Measurements from ENCODE around the gene CRYAB.

CRYAB gene

GRCh38 chr11:111947143-111947542 is 35.6 kb upstream of the CRYAB start:
- DNase-seq: no peak
- no peaks in the 10 kb centered on the region for H3K9me3 ChIP-seq (replicated peaks; ENCODE audit: insufficient read depth, low read length)
- peaks cover 32% of the 10 kb centered on the region for H3K4me1 ChIP-seq (ENCODE audit: low read length)
- TF ChIP-seq, protein P1, sequence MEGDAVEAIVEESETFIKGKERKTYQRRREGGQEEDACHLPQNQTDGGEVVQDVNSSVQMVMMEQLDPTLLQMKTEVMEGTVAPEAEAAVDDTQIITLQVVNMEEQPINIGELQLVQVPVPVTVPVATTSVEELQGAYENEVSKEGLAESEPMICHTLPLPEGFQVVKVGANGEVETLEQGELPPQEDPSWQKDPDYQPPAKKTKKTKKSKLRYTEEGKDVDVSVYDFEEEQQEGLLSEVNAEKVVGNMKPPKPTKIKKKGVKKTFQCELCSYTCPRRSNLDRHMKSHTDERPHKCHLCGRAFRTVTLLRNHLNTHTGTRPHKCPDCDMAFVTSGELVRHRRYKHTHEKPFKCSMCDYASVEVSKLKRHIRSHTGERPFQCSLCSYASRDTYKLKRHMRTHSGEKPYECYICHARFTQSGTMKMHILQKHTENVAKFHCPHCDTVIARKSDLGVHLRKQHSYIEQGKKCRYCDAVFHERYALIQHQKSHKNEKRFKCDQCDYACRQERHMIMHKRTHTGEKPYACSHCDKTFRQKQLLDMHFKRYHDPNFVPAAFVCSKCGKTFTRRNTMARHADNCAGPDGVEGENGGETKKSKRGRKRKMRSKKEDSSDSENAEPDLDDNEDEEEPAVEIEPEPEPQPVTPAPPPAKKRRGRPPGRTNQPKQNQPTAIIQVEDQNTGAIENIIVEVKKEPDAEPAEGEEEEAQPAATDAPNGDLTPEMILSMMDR (IDR thresholded peaks at IDR 0.05; ENCODE audit: low read length): no peak
- TF ChIP-seq EZH2 (optimal IDR thresholded peaks at IDR 0.05; ENCODE audit: low read depth, low read length): no peak
- no peak for TF ChIP-seq EZH2phosphoT487 (IDR thresholded peaks at IDR 0.05; ENCODE audit: low read length)
- no peaks in the 10 kb centered on the region for H3K36me3 ChIP-seq (replicated peaks; ENCODE audit: insufficient read depth, low read length)
- H3K4me3 ChIP-seq (ENCODE audit: low read length): no peak overlapping the region
- no peaks in the 10 kb centered on the region for H3K9me2 ChIP-seq (replicated peaks; ENCODE audit: insufficient read depth, low read length)
- no peak overlapping the region for H3K4me2 ChIP-seq (ENCODE audit: low read depth, low read length)
- H3K79me2 ChIP-seq (ENCODE audit: low read length): no peaks in the 10 kb centered on the region
- peak overlapping the region; percentile 4; the same call in 1 of the 2 replicates for H3K27ac ChIP-seq (ENCODE audit: low read length)
- H3F3A ChIP-seq (ENCODE audit: insufficient read depth, low read length): peaks cover 9% of the 10 kb centered on the region
- H3K27me3 ChIP-seq (replicated peaks; ENCODE audit: insufficient read depth, low read length): no peaks in the 10 kb centered on the region
- H2AFZ ChIP-seq (ENCODE audit: low read length): no peak overlapping the region
- H4K20me1 ChIP-seq (ENCODE audit: insufficient read depth, low read length): no peaks in the 10 kb centered on the region
- no peak overlapping the region for H3K9ac ChIP-seq (ENCODE audit: low read length)

GRCh38 chr11:111946499-111946898 is 34.9 kb upstream of the CRYAB start:
- Histone ChIP-seq H3K27me3 (replicated peaks; ENCODE audit: insufficient read depth, low read length) (no peaks in the 10 kb centered on the region), H3F3A (ENCODE audit: insufficient read depth, low read length) (peaks cover 9% of the 10 kb centered on the region), H3K4me3 (ENCODE audit: low read length) (no peak overlapping the region), H4K20me1 (ENCODE audit: insufficient read depth, low read length) (no peaks in the 10 kb centered on the region), H3K4me1 (ENCODE audit: low read length) (peaks cover 32% of the 10 kb centered on the region), H3K79me2 (ENCODE audit: low read length) (no peaks in the 10 kb centered on the region), H3K27ac (ENCODE audit: low read length) (no peak overlapping the region), H3K36me3 (replicated peaks; ENCODE audit: insufficient read depth, low read length) (no peaks in the 10 kb centered on the region), H3K9me3 (replicated peaks; ENCODE audit: insufficient read depth, low read length) (no peaks in the 10 kb centered on the region), H2AFZ (ENCODE audit: low read length) (no peak overlapping the region), H3K9me2 (replicated peaks; ENCODE audit: insufficient read depth, low read length) (no peaks in the 10 kb centered on the region), H3K4me2 (ENCODE audit: low read depth, low read length) (no peak overlapping the region), H3K9ac (ENCODE audit: low read length) (no peak overlapping the region)
- no peak for TF ChIP-seq EZH2 (optimal IDR thresholded peaks at IDR 0.05; ENCODE audit: low read depth, low read length)
- TF ChIP-seq, protein P1 (IDR thresholded peaks at IDR 0.05; ENCODE audit: low read length): no peak
- TF ChIP-seq EZH2phosphoT487 (IDR thresholded peaks at IDR 0.05; ENCODE audit: low read length): no peak
- DNase-seq: no peak

GRCh38 chr11:111945198-111945597 is 33.6 kb upstream of the CRYAB start:
- no peak overlapping the region for H3K4me2 ChIP-seq (ENCODE audit: low read depth, low read length)
- no peak for DNase-seq
- H3K79me2 ChIP-seq (ENCODE audit: low read length): 0 out of 2 replicates have a peak, but pooled peaks cover 1% of the 10 kb centered on the region
- H3F3A ChIP-seq (ENCODE audit: insufficient read depth, low read length): peaks cover 9% of the 10 kb centered on the region
- no peaks in the 10 kb centered on the region for H4K20me1 ChIP-seq (ENCODE audit: insufficient read depth, low read length)
- no peak overlapping the region for H2AFZ ChIP-seq (ENCODE audit: low read length)
- no peaks in the 10 kb centered on the region for H3K9me3 ChIP-seq (replicated peaks; ENCODE audit: insufficient read depth, low read length)
- H3K4me3 ChIP-seq (ENCODE audit: low read length): no peak overlapping the region
- no peaks in the 10 kb centered on the region for H3K9me2 ChIP-seq (replicated peaks; ENCODE audit: insufficient read depth, low read length)
- TF ChIP-seq, protein P1 (IDR thresholded peaks at IDR 0.05; ENCODE audit: low read length): no peak
- no peak for TF ChIP-seq EZH2phosphoT487 (IDR thresholded peaks at IDR 0.05; ENCODE audit: low read length)
- TF ChIP-seq EZH2 (optimal IDR thresholded peaks at IDR 0.05; ENCODE audit: low read depth, low read length): no peak
- H3K27ac ChIP-seq (ENCODE audit: low read length): no peak overlapping the region
- no peak overlapping the region for H3K9ac ChIP-seq (ENCODE audit: low read length)
- H3K36me3 ChIP-seq (replicated peaks; ENCODE audit: insufficient read depth, low read length): no peaks in the 10 kb centered on the region
- H3K4me1 ChIP-seq (ENCODE audit: low read length): peaks cover 32% of the 10 kb centered on the region
- H3K27me3 ChIP-seq (replicated peaks; ENCODE audit: insufficient read depth, low read length): no peaks in the 10 kb centered on the region

Measured in MM.1S (cell line).